Mesendoderm (in vitro differentiated cells): ENCODE measurements around the gene MARF1.

Experiments
- DNase-seq: peaks from one replicate; pipeline ENCODE4 v3.0.0; 2013
- H2AK5ac ChIP-seq: 2 replicates; pipeline ENCODE4 v1.6.1; 2013; ENCODE audit warnings: low read length, inconsistent platforms
- H2BK120ac ChIP-seq: 2 replicates; pipeline ENCODE4 v1.6.1; 2013; ENCODE audit warnings: low read depth, mild to moderate bottlenecking, low read length, moderate library complexity, mixed read lengths
- H2BK15ac ChIP-seq: replicated peaks from 2 replicates; pipeline ENCODE4 v1.6.1; 2013; ENCODE audit warnings: low read depth, mild to moderate bottlenecking, moderate library complexity
- H2BK5ac ChIP-seq: 2 replicates; pipeline ENCODE4 v1.6.1; 2013; ENCODE audit warnings: low read length, inconsistent platforms
- H3K18ac ChIP-seq: 2 replicates; pipeline ENCODE4 v1.6.1; 2013; ENCODE audit warnings: mild to moderate bottlenecking, low read length, mixed read lengths
- H3K23ac ChIP-seq: one replicate; pipeline ENCODE4 v1.6.1; 2013; ENCODE audit warnings: low read length
- H3K27ac ChIP-seq: 2 replicates; pipeline ENCODE4 v1.5.1; 2013; ENCODE audit warnings: low read depth, mild to moderate bottlenecking, inconsistent platforms, low read length, moderate library complexity
- H3K27me3 ChIP-seq: 2 replicates; pipeline ENCODE4 v1.6.1; 2013; ENCODE audit warnings: low read length, control low read depth, mild to moderate bottlenecking, inconsistent platforms; ENCODE audit not compliant: insufficient read depth, poor library complexity
- H3K36me3 ChIP-seq: 2 replicates; pipeline ENCODE4 v1.6.1; 2013; ENCODE audit warnings: low read length, inconsistent platforms; ENCODE audit not compliant: control insufficient read depth, insufficient read depth
- H3K4ac ChIP-seq: one replicate; pipeline ENCODE4 v1.6.1; 2013; ENCODE audit warnings: low read depth, mild to moderate bottlenecking, low read length, moderate library complexity
- H3K4me1 ChIP-seq: 2 replicates; pipeline ENCODE4 v1.6.1; 2013; ENCODE audit warnings: low read depth, low read length, inconsistent platforms; ENCODE audit not compliant: control insufficient read depth
- H3K4me2 ChIP-seq: 2 replicates; pipeline ENCODE4 v1.6.1; 2013; ENCODE audit warnings: low read length
- H3K4me3 ChIP-seq: 2 replicates; pipeline ENCODE4 v1.5.1; 2013; ENCODE audit warnings: mild to moderate bottlenecking, low read length
- H3K56ac ChIP-seq: one replicate; pipeline ENCODE4 v1.6.1; 2013; ENCODE audit warnings: low read length
- H3K79me1 ChIP-seq: 2 replicates; pipeline ENCODE4 v1.6.1; 2013; ENCODE audit warnings: low read length, inconsistent platforms
- H3K79me2 ChIP-seq: 2 replicates; pipeline ENCODE4 v1.6.1; 2013; ENCODE audit warnings: mild to moderate bottlenecking, low read length; ENCODE audit not compliant: control insufficient read depth, insufficient read depth
- H3K9ac ChIP-seq: 2 replicates; pipeline ENCODE4 v1.6.1; 2013; ENCODE audit warnings: low read length, inconsistent platforms
- H4K5ac ChIP-seq: one replicate; pipeline ENCODE4 v1.6.1; 2013; ENCODE audit warnings: low read length
- H4K8ac ChIP-seq: one replicate; pipeline ENCODE4 v1.6.1; 2013; ENCODE audit warnings: low read depth, mild to moderate bottlenecking, control low read depth, low read length, moderate library complexity
- WGBS: extraction: QIAGEN DNeasy Blood & Tissue Kit; methylation state at CpG from one replicate; pipeline ENCODE4 v1.1.7; 2013; ENCODE audit warnings: low lambda C conversion rate, missing lambda C conversion rate; ENCODE audit not compliant: insufficient coverage; ENCODE audit errors: extremely low coverage; 5-methylcytosine and 5-hydroxymethylcytosine counted together

Gene MARF1

DNA sequence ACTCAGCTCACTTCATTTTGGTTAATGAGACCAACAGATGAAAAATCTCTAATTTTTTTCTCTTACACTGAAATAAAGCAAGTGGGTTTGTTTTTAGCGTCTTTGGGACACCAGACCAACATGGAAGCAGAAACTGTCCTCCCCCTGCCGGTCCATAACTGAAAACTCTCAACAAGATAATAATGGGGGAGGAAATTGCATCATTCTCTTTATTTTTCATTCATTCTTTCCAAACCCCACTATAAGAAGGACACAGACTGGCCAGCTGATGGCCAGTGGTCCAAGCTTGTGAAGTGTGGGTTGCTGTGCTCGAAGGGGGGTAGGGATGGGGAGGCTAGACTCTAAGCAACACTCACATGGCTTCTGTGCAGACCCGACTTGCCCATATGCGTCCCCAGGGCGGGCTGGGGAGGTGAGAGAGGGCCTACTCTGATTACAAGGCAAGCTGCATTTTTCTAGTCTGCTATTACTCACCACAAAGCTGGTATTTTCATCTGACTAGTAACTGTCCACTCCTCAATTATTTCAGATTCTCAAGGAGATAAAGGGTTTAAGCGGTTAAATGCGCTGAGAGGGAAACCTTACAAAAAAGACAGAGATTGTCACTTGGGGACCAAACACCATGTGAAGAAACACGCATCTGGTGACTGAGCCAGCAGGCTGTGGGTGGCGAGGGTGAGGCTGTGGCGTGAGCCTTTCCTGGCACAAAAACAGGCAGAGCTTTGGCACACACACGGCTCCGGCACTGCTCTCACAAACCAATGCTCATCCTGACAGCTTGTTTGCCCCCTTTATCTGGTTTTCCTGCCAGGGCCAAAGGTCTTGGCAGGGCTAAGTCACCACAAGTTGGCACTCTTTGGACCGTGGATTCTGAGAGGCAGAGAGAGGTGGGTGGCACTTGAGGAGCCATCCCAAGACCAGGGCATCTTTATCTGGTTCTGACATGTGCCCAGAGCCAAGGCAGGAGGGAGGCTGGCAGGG is 38.2 kb downstream of the MARF1 start:
- Histone ChIP-seq H3K79me1 (no peaks in the 10 kb centered on the region), H3K36me3 (peaks cover 8% of the 10 kb centered on the region), H3K56ac (no peak overlapping the region), H2BK120ac (no peak overlapping the region), H2AK5ac (no peak overlapping the region), H3K27ac (no peak overlapping the region), H4K8ac (no peak overlapping the region), H3K9ac (no peak overlapping the region), H3K18ac (no peak overlapping the region), H3K4me3 (no peak overlapping the region), H4K5ac (no peak overlapping the region), H3K4ac (no peak overlapping the region), H3K4me2 (no peak overlapping the region), H3K27me3 (no peaks in the 10 kb centered on the region), H3K79me2 (no peaks in the 10 kb centered on the region), H3K23ac (no peak overlapping the region), H2BK15ac (no peak overlapping the region), H2BK5ac (no peak overlapping the region), H3K4me1 (no peaks in the 10 kb centered on the region)
- no CpG with 5 or more reads among the region's 14 CpGs for WGBS
- no peak for DNase-seq

DNA sequence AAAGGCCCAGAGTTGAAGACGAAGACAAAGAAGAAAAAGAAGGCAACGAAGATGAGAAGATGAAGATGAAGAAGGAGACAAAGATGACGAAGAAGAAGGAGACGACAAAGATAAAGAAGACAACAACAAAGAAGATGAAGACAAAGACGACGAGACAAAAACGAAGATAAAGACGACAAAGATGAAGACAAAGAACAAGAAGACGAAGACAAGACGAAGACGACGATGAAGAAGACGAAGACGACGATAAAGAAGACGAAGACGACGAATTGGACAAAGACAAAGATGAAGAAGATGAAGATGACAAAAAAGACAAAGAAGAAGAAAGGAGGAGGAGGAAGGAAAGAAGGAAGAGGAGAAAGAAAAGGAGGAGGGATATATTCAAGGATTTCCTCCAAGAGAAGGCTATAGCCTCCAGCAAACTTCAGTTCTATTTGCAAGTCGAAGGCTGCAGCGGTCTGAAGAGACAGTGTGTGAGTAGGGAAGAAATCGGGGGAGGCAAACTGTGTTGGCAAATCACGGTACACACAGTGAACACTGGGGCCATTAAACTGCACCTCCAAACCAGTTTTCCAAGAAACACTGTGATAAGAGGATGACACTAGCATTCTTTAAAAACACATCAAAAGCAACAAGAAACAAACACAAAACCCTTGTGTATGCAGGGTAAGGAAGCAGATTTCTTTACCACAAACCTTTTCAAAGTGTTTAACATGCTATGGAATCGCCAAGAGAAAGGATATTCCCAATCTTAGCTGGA is 40.5 kb downstream of the MARF1 start:
- H2BK15ac ChIP-seq: no peak overlapping the region

DNA sequence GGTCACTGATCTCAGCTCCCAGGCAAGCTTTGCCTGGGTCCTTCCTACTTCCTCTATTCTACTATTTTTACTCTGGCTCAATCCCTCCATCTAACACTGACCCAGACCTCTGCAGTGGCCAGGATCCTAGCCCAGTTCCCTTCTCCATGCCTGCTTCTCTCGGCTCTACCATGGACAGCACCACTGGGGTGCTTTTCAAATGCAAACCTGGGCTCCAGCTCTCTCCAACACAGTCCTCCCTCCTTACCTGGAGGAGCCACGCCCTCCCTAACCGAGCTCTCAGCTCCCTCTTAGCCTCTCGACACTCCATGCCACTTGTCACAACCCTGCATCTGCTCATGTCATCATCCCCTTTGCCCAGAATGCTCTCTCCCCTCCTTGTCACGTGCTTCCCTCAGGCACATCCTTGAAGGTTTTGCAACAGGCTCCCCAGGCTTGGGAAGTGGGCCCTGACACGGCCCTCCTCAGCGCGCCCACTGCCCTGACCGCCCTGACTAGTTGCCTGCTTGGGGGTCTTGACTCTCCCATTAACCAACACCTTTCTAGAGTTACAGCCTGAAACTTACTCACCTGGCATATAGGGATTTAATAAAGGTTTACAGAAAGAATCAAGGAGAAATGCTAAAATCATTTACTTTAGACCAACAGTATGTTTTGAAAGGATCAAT is 41.6 kb downstream of the MARF1 start:
- Histone ChIP-seq H3K9ac (no peak overlapping the region), H2BK15ac (no peak overlapping the region), H2AK5ac (no peak overlapping the region), H2BK120ac (no peak overlapping the region), H4K5ac (no peak overlapping the region), H3K79me2 (no peaks in the 10 kb centered on the region), H4K8ac (no peak overlapping the region), H3K56ac (no peak overlapping the region), H3K4me3 (no peak overlapping the region), H3K4me2 (no peak overlapping the region), H3K23ac (no peak overlapping the region), H3K4ac (no peak overlapping the region), H3K18ac (no peak overlapping the region), H3K27ac (no peak overlapping the region), H3K4me1 (no peaks in the 10 kb centered on the region), H3K36me3 (peaks cover 12% of the 10 kb centered on the region), H3K79me1 (no peaks in the 10 kb centered on the region), H3K27me3 (no peaks in the 10 kb centered on the region), H2BK5ac (no peak overlapping the region)
- WGBS: no CpG with 5 or more reads among the region's 9 CpGs
- DNase-seq: peak; percentile 45

More for the DNA sequence above, 40.5 kb downstream of the MARF1 start:
- Histone ChIP-seq H3K4me3 (no peak overlapping the region), H3K36me3 (peaks cover 12% of the 10 kb centered on the region), H3K27me3 (no peaks in the 10 kb centered on the region), H3K4me2 (no peak overlapping the region), H4K8ac (no peak overlapping the region), H3K23ac (no peak overlapping the region), H3K27ac (no peak overlapping the region), H3K18ac (no peak overlapping the region), H4K5ac (no peak overlapping the region), H3K79me1 (no peaks in the 10 kb centered on the region), H3K79me2 (no peaks in the 10 kb centered on the region), H3K4me1 (no peaks in the 10 kb centered on the region), H3K56ac (no peak overlapping the region), H2AK5ac (no peak overlapping the region), H2BK120ac (no peak overlapping the region), H3K9ac (no peak overlapping the region), H3K4ac (no peak overlapping the region), H2BK5ac (no peak overlapping the region)
- no peak for DNase-seq
- 100% methylated on average over 12 of the region's 23 CpGs for WGBS

DNA sequence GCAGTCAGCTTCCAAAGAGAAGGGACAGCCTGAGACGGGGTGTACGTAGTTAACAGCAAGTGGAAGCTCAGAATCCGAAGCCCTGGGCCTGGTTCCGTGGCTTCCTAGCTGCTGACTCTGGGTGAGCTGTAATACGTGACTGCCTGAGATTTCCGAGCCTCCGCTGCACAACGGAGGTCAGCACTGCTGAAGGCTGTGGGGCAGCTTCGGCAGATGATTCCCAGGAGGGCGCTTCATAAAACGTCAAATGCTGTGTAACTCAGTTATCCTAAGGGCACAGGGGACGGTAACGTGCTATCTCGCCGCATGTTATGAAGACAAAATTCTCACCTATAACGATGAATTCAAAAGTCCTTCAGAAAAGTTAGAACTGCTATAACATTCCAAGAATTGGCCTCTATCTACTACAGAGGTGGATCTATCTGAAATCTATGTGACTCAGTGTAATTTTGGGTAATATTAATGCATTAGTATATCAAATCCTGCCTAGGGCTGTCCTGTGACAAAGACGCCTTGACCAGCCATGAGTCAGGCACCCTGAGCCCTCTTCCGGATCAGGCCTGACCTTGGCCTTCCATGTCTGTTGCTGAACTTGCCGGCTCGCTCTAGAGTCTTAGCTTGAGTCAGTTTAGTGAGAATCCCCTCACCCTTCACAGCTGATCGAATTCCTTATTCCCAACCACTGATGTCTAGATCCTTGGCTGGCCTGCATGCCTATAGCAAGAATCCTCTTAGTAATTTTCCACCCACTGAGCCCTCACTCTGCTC is 43.5 kb downstream of the MARF1 start:
- peaks cover 14% of the 10 kb centered on the region for H3K36me3 ChIP-seq
- no peak overlapping the region for H3K56ac ChIP-seq
- H2BK5ac ChIP-seq: no peak overlapping the region
- no peak overlapping the region for H3K4ac ChIP-seq
- no peak overlapping the region for H3K4me3 ChIP-seq
- H3K4me2 ChIP-seq: no peak overlapping the region
- no peak overlapping the region for H2BK120ac ChIP-seq
- DNase-seq: no peak
- no peaks in the 10 kb centered on the region for H3K4me1 ChIP-seq
- peak overlapping the region; percentile 12 for H3K27ac ChIP-seq
- H2BK15ac ChIP-seq: no peak overlapping the region
- H3K23ac ChIP-seq: no peak overlapping the region
- no peak overlapping the region for H3K9ac ChIP-seq
- no peak overlapping the region for H4K8ac ChIP-seq
- H3K18ac ChIP-seq: no peak overlapping the region
- H3K27me3 ChIP-seq: no peaks in the 10 kb centered on the region
- no peak overlapping the region for H2AK5ac ChIP-seq
- WGBS: no CpG with 5 or more reads among the region's 21 CpGs
- H4K5ac ChIP-seq: no peak overlapping the region
- H3K79me1 ChIP-seq: no peaks in the 10 kb centered on the region
- no peaks in the 10 kb centered on the region for H3K79me2 ChIP-seq

DNA sequence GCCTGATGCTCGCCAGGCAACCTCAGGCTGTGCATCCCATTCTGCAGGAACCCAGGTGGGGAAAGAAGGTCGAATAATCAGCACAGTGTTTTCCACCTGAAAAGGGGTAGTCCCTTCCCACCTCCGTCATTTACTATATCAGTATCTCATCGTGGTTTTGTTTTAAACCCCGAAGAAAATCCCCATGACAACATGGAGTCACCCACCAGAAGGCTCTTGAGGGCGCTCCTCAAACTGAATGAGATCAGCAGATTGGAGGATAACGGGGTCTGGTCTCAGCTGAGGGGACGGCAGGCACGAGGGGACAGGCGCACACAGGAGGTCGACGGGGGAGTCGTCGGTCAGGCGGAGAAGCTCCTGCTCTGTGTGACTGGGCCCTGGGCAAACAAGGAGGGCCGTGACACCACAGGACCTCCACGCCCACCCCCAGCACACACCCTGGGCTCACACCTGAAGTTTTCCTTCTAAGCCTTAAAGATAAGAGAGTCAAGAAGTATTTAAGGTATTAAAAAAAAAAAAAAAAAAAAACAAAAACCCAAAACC is 44.2 kb downstream of the MARF1 start:
- no peak overlapping the region for H3K56ac ChIP-seq
- H2BK15ac ChIP-seq: no peak overlapping the region
- H4K5ac ChIP-seq: no peak overlapping the region
- no peak overlapping the region for H3K4me2 ChIP-seq
- no peak for DNase-seq
- no peak overlapping the region for H2AK5ac ChIP-seq
- no peak overlapping the region for H3K9ac ChIP-seq
- no peak overlapping the region for H3K23ac ChIP-seq
- no peaks in the 10 kb centered on the region for H3K79me2 ChIP-seq
- H2BK5ac ChIP-seq: no peak overlapping the region
- H3K27ac ChIP-seq: no peak overlapping the region
- no peaks in the 10 kb centered on the region for H3K27me3 ChIP-seq
- H3K4me1 ChIP-seq: no peaks in the 10 kb centered on the region
- H3K18ac ChIP-seq: no peak overlapping the region
- WGBS: no CpG with 5 or more reads among the region's 17 CpGs
- H4K8ac ChIP-seq: no peak overlapping the region
- no peaks in the 10 kb centered on the region for H3K79me1 ChIP-seq
- H3K36me3 ChIP-seq: peaks cover 13% of the 10 kb centered on the region
- no peak overlapping the region for H3K4me3 ChIP-seq
- H3K4ac ChIP-seq: no peak overlapping the region
- no peak overlapping the region for H2BK120ac ChIP-seq
